AG04449 (cell line): ENCODE data around the gene ACOT8.
"Not testable (repeated sequence)": the region's sequence is repeated elsewhere in the genome, so short reads cannot be mapped to it uniquely, and the experiment has no call there.

Experiments used
- CTCF ChIA-PET: fragments of 350-600 bp; formaldehyde crosslinking; extraction: SDS; loops from one replicate; lab custom pipeline; 2021; ENCODE audit warnings: antibody characterized with exemption; lab: Yijun Ruan, JAX
- POLR2A ChIA-PET: fragments of 400-600, 350-600 bp; formaldehyde crosslinking; extraction: SDS; loops from one replicate; lab custom pipeline; 2020; ENCODE audit warnings: antibody characterized with exemption, inconsistent platforms; lab: Yijun Ruan, JAX
- DNase-seq: peaks from one replicate; pipeline ENCODE4 v3.0.0-alpha.2; 2010; ENCODE audit warnings: low read depth, low spot score
- H3K4me3 ChIP-seq: 2 replicates; pipeline ENCODE4 v1.5.1; 2011; ENCODE audit warnings: low read depth, mild to moderate bottlenecking, control low read depth, low read length
- TF ChIP-seq, protein P1 (sequence below): IDR thresholded peaks from one replicate; pipeline ENCODE4 v1.5.1; 2011; ENCODE audit warnings: mild to moderate bottlenecking, moderate library complexity, low read length, control low read depth, inconsistent platforms; ENCODE audit not compliant: insufficient read depth; ENCODE audit errors: missing control alignments

The ACOT8 gene

DNA sequence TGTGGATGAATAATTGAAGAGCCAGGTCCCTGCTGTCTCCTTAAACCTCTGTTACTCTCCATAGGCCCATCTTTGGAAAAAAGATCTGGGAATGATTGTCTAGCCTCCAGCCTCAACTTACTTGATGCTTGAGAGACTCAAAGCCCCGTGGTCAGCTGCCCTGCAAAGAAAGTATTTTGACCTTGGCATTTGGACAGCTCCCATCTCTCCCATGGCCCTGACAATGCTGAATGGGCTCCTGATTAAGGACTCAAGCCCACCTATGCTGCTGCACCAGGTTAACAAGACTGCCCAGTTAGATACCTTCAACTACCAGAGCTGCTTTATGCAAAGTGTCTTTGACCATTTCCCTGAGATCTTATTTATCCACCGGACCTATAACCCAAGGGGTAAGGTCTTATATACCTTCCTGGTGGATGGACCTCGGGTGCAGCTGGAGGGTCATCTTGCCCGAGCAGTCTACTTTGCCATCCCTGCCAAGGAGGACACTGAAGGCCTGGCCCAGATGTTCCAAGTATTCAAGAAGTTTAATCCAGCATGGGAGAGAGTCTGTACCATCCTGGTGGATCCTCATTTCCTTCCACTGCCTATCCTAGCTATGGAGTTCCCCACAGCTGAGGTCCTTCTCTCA lies 25.4 kb upstream of the ACOT8 start:
- H3K4me3 ChIP-seq: no peak overlapping the region
- POLR2A ChIA-PET: interaction anchor here (1.2 kb wide), 1 partner anchor 25 kb away, joined by 3 read pairs; no protein-coding TSS in a partner anchor
- CTCF ChIA-PET: interaction anchor here (0.9 to 3.4 kb wide), 4 partner anchors 8 to 87 kb away, joined by 3 to 50 read pairs (median 10); partner anchors contain the start of genes CTSA and NEURL2
- DNase-seq: no peak
- TF ChIP-seq, protein P1, sequence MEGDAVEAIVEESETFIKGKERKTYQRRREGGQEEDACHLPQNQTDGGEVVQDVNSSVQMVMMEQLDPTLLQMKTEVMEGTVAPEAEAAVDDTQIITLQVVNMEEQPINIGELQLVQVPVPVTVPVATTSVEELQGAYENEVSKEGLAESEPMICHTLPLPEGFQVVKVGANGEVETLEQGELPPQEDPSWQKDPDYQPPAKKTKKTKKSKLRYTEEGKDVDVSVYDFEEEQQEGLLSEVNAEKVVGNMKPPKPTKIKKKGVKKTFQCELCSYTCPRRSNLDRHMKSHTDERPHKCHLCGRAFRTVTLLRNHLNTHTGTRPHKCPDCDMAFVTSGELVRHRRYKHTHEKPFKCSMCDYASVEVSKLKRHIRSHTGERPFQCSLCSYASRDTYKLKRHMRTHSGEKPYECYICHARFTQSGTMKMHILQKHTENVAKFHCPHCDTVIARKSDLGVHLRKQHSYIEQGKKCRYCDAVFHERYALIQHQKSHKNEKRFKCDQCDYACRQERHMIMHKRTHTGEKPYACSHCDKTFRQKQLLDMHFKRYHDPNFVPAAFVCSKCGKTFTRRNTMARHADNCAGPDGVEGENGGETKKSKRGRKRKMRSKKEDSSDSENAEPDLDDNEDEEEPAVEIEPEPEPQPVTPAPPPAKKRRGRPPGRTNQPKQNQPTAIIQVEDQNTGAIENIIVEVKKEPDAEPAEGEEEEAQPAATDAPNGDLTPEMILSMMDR: no peak

DNA sequence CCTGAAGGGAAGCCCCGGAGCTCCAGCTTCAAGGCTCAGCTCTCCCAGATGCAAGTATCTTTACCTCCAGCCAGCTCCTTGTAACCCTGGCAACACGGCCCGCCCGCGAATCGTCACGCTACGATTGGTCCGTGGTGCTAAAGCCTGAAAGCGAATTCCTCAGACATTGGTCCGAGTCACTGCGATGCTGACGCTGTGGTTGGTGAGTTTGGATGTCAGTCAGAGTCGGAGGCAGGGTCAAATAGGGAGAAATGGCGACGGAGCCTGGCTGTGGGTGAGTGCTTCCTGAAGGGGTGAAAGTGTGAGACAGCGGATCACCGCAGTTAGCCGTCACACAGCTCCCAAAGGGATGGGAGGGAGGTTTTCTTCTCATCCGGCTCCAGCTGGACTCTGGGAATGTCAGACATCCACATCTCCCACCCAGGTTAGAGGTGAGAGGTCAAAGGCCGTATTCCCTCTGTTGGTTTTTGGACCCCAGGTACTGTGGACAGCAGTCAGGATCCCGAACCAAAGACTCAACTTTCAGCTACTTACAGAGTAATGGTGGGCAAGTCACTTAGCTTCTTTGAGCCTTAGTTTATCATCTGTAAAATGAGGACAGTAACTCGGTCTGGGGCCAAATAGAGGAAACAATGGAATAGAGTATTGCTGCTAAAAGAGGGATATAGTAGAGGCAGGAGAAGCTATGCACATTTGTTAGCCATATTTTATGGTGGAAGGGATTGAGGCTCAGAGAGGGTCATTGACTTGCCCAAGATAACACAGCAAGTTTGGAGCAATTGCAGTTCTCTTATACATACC lies 24.0 kb upstream of the ACOT8 start, which contains the start of gene ZSWIM1:
ZSWIM1 (plus strand) TSS at position 240 of the 801 bp plus-strand sequence. CDS start 1,366 bp downstream, outside the sequence.
- DNase-seq: peak; percentile 94
- POLR2A ChIA-PET: interaction anchor here (0.6 to 1.7 kb wide), 14 partner anchors 9 to 461 kb away, joined by 3 to 21 read pairs (median 3); partner anchors contain the start of genes ACOT8, CTSA, NEURL2 and PCIF1
- CTCF ChIA-PET: interaction anchor here (0.9 to 3.4 kb wide), 5 partner anchors 10 to 89 kb away, joined by 3 to 50 read pairs (median 6); partner anchors contain the start of genes CTSA and NEURL2
- peak within 1 kb of the TSS; percentile 82 for H3K4me3 ChIP-seq
- TF ChIP-seq, protein P1: no peak

DNA sequence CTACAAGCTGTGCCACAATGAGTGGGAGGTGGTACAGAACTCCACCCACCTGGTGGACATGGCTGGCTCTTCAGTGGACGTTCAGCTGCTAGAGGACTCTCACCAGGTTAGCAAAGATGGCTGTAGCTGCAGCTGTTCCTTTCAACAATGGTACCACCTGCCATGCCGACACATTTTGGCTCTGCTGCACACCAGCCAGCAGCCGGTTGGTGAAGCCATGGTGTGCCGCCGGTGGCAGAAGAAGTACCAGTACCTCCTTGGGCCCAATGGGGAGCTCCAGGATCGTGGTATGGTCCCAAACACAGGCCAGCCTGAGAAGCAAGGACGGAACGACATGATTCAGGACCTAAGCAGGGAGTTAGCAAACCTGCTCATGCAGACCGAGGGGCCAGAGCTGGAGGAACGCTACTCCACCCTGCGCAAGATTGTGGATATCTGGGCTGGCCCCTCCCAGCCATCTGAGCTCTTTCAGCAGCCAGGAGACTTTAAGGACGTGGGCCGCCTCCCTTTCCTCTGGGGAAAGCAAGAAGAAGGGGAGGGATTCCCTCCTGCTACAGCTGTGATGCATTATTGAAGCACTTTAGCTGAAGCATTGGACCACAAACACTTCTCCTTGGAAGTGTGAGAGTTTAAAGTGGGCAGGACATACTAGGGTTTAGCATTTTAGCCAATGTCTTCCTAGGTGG lies 21.0 kb upstream of the ACOT8 start:
- ChIA-PET CTCF (interaction anchor here (1.2 kb wide), 1 partner anchor 12 kb away, joined by 4 read pairs; no protein-coding TSS in a partner anchor), POLR2A (no interaction called here)
- TF ChIP-seq, protein P1: no peak
- H3K4me3 ChIP-seq: no peak overlapping the region
- DNase-seq: no peak

DNA sequence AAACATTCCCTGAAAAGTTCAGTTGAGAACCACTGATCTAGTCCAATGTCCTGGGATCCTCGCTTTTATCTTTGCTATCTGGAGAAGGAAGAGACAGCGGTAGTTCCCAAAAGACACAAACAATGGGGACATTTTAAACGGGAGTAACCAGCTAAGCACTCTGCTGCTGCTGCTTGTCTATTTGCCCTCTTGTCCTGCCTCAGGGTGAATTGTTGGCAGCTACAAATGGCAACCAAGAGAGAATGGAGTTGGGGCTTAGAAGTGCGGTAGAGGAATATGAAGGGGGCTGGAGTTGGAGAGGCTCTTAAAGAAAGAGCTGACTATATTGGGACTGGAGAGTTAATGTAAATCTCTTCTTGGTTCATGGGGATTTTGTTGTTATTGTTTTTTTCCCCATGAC lies 17.4 kb upstream of the ACOT8 start:
- ChIA-PET CTCF (interaction anchor here (0.8 kb wide), 1 partner anchor 15 kb away, joined by 3 read pairs; no protein-coding TSS in a partner anchor), POLR2A (no interaction called here)
- TF ChIP-seq, protein P1: no peak
- H3K4me3 ChIP-seq: no peak overlapping the region
- no peak for DNase-seq

DNA sequence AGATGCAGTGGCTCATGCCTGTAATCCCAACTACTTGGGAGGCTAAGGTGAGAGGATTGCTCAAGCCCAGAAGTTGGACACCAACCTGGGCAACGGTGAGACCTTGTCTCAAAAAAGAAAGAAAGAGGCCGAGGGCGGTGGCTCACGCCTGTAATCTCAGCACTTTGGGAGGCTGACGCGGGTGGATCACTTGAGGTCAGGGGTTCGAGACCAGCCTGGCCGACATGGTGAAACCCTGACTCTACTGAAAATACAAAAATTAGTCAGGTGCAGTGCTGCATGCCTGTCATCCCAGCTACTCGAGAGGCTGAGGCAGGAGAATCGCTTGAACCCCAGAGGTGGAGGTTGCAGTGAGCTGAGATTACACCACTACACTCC lies 16.9 kb upstream of the ACOT8 start:
- H3K4me3 ChIP-seq, POLR2A ChIA-PET, DNase-seq: not testable (repeated sequence)
- CTCF ChIA-PET: interaction anchor here (0.8 kb wide), 1 partner anchor 15 kb away, joined by 3 read pairs; no protein-coding TSS in a partner anchor

DNA sequence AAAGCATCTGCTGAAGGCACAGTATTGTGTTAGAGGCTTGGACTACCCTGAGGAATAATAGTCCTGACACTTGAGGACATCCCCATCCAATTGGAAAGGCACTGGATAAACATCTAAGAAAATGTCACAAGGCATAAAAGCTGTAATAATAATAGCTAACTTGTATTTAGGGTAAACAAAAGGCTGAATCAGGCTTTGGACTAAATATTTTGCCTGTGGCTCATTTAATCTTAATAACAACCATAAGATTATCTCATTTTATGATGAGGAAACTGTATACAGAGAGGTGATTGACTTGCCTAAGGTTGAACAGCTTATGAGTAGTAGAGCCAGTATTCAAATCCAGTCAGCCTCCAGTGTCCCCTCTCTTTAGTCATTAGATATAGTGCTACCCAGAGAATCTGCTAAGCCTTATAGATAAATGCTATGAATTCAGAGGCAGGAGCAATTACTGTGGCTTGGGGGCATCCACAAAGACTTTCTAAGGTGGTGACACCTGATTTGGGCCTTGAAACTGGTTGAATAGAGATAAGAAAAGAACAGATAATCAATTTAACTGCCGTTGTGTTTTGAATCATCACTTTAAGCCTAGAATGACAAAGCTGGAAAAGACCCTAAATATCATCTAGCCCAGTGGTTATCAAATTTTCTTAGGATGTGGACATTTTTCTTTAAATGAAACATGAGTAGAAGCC lies 16.4 kb upstream of the ACOT8 start:
- POLR2A ChIA-PET: no interaction called here
- H3K4me3 ChIP-seq: no peak overlapping the region
- TF ChIP-seq, protein P1: no peak
- CTCF ChIA-PET: no interaction called here
- DNase-seq: no peak
